Myocyte (in vitro differentiated cells): ENCODE results near the gene RAP1GAP. TPM values are rescaled to one million over a fixed set of nuclear protein-coding genes. Genes with fewer than 3 reads are reported as not detected.

Experiments used
- DNase-seq: peaks from one replicate; pipeline ENCODE4 v3.0.0-alpha.2; 2012; ENCODE audit warnings: low read depth
- total RNA-seq: library from RNA; depleted of rRNA; stranded (reverse); fragments of >200 nt; gene quantifications from 2 replicates; pipeline ENCODE4 v1.2.3, GENCODE V29; 2014

RAP1GAP gene
- total RNA-seq, 1 donor from 2014 or later, result 0.21 TPM

DNA sequence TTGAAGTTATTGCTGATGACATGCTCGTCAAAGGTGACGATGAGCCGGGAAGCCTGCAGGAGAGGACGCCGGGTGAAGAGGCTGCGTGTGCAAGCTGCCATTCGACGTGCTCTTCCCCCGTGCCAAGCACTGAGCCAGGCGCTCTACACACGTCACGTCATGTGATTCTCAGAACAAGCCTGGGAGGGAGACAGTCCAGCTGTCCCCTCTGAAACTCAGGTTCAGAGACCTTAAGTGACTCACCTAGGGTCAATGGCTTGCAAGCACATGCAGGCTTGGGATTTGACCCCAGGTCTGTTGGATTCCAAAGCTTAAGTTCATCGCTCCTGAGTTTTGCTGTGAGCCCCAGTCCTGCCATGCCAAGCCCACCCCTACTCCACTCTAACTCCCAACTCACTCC is 57.1 kb downstream of the RAP1GAP start:
- no peak for DNase-seq

DNA sequence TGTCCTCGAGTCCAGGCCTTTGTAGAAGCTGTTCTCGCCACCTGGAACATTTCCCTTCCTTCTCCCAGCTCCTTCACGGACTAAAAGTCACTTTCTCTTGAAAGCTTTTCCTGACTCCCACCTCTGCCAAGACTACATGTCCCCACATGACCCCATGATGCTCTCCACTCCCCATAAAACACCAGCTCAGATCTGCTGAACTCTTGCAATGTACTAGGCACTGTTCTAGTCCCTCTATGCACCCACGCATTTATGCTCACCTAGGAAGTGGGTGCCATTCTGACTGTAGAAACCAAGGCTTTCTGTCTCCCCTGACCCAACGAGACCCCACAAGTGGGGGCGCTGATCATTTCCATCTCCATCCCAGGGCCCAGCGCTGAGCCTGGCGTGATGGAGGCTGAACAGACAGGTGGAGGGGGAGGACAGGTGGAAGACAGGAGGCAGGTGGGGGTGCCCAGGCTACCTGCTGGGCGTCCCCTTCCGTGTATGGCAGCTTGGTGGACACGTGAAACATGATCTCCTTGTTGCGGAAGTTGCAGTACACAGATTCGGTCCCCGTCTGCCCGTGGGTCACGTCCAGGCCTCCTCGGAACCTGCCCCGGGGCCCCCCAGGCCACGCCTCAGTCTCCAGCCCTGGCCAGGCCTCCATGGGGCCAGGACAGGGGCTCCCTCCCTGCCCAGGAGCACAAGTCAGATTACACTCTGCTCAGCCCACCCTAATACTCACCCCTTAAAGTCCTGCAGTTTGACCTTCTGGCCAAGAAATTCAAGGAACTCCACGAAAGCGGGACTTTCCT is 58.0 kb downstream of the RAP1GAP start:
- no peak for DNase-seq

- no peak for DNase-seq
Measured at GRCh38 chr1:21610027-21610426, 59.1 kb downstream of the RAP1GAP start.

- DNase-seq, result no peak
Measured at GRCh38 chr1:21608798-21609197, 60.4 kb downstream of the RAP1GAP start.

GRCh38 chr1:21607549-21608529 is 61.3 kb downstream of the RAP1GAP start:
- no peak for DNase-seq

DNA sequence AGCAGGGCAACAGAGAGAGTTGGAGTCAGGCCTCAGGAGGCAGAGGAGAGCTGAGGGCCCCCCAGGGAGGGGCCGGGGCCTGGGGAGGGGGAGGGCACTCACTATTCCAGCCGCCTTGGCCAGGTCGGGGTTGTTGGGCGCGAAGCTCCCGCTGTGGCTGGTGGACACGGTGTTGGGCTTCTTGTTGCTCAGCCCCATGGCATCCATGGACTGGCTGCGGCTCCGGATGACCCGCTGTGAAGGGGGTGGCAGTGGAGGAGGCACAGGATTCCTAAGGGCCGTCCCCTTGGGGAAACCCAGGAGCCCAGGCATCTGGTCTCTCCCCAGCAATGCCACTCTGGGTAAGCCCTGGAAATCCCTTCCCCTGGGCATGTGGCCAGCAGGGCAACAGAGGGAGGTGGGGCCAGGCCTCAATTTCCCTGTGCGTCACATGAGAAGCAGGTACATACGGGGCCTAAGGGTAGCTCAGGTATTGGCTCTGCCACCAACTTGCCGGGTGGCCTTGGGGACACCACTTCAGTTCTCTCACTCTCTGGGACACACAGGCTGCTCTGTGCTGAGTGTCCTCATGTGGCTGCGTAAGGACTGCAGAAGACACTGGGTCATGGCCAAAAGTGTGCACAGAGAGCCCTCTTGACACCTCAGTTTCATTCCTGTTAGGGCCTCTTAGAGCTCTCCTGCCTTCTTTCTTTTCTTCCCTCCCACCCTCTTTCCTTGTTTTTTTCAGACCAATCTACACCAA is 63.0 kb downstream of the RAP1GAP start:
- no peak for DNase-seq

- DNase-seq, result no peak
Measured at GRCh38 chr1:21605012-21605715, 64.0 kb downstream of the RAP1GAP start.

- no peak for DNase-seq
Measured at GRCh38 chr1:21604208-21604957, 64.8 kb downstream of the RAP1GAP start.

- no peak for DNase-seq
Measured at GRCh38 chr1:21603177-21604138, 65.7 kb downstream of the RAP1GAP start.

DNA sequence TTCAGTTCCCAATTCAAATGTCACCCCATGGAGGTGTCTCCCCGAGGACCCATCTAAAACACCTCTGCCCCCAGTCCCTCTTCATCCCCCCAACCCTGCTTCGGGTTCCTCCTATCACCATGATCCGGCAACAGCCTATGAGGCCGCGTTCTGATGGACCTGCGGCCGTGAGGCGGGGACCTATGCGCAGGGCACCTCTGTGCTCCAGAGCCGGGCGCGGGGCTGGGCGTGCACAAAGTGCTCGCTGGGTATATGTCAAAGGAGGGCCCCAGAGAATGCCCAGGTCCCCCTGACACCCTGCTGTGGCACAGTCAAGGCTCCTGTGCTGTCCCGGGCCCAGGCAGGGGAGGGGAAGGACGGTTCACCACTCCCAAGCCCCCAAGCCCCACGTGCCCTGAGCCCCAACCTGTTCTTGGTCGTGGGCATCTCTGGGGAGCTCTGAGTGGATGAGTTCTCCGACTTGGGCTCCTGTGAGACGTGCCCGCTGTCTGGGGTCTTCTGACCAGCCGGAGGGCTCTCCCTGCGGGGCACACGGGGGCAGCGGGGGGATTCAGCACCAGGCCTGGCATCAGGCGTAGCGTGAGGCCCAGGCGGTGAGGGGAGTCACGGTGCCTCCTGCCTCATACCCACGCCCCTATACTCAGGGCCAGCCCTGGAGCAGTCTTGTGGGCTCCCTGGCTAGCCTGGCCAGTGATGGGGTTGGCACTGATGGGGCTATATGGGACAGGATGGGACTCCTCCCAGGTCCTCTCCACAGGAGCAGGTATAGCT is 67.7 kb downstream of the RAP1GAP start:
- no peak for DNase-seq

- no peak for DNase-seq
Measured at GRCh38 chr1:21599402-21599801, 69.8 kb downstream of the RAP1GAP start.

GRCh38 chr1:21598904-21599303 is 70.3 kb downstream of the RAP1GAP start:
- DNase-seq, result no peak

- DNase-seq, result no peak
Measured at GRCh38 chr1:21598417-21598816, 70.7 kb downstream of the RAP1GAP start.

- DNase-seq, result no peak
Measured at GRCh38 chr1:21597753-21598152, 71.4 kb downstream of the RAP1GAP start.

DNA sequence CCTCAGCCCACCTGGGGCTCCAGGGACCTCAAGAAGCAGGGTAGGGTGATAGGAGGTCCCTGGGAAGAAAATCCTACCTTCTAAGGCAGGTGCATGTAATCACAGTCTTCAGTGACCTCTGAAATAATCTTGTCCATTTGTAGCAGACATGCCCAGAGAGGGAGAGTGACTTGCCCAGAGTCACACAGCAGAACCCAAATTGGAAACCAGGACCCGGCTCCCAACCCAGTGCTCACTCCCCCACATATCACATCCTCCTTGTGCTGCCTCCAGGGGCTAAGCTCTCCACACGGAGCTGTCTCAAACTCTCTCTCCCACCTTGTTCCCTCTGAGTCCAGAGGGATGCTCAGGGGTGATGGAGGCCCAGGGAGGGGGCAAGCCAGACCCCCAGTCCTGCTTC is 72.5 kb downstream of the RAP1GAP start:
- no peak for DNase-seq

DNA sequence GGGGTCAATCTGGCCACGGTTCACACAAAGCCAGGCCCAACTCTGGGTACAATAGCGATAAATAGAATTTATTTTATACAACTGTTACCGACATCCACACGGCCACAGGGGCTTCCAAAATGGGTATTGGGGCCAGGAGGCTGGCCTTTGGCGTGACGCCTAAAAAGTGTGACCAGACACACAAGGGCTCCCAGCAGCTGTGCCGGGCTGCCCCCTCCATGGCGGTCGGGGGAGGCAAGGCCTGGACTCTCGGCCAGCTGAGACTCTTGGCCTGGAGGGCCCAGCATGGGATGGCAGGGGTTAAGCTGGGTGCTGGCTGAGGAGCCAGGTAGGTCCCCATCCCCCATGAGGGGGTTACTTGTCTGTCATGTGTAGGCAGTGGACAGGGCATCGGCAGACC is 73.0 kb downstream of the RAP1GAP start:
- no peak for DNase-seq

DNA sequence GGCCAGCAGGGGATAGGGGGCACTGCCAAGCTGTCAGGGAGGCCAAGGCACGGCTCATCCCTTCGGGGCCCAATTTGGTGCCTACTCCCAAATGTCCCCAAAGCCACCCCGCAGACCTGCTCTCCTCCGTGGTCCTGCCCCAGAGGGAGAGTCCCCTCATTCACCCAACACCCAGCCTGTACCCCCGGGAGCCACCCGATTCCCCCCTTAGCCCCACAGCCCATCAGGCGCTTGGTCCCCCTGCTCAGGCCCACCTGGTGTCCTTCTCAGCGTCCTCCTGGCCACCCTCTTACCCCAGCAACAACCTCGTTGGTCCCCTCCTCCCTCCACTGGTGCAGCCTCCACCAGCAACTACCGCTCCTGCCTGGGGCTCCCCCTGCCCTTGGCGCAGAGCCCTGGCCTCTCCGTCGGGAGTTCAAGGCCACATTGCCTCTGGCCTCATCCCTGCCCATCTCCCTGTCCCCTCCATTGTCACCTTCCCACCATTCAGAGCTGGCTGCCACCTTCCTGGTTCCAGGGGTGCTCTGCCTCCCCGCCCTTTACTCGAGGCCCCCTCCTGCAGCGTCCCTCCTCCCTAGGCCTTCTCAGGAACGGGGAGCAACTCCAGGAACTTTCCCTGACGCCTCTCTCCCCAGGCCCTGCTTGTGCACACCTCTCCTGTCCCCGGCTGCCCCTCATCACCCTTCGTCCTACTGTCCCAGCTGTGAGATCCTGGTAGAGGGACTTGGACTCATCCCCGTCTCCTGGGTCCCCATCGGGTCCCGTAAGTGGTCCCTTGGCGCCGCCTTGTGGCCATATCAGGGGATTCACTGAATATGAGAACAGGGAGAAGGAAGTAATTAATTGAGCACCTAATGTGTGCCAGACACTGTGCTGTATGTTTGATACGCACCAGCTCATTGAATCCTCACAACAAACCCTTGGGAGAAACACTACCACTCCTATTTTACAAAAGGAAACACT is 73.9 kb downstream of the RAP1GAP start:
- peak; percentile 64 for DNase-seq
